ENCODE data around the gene PRIM1.
"Not testable (repeated sequence)": the region's sequence is repeated elsewhere in the genome, so short reads cannot be mapped to it uniquely, and the experiment has no call there.

Gene PRIM1

DNA sequence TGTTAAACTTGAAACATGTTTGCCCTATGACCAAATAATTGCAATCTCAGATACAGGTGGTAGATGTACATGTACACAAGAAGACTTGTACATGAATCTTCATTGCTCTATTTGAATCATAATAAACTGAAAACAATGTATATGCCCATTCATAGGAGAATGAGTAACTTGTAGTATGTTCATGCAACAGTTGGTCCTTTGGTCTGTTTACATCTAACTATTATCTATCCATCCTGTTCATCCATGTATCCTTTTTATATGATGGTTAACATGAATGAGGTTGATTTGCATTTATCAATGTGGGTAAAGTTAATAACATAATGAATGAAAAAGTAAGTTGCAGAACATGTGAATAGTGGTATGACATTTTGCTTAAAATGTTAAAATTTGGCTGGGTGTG, 48.1 kb upstream of the PRIM1 start:
- no peaks in the 10 kb centered on the region for H3K9me3 ChIP-seq (ENCODE audit: control insufficient read depth, insufficient read depth, low read depth, low read length)

DNA sequence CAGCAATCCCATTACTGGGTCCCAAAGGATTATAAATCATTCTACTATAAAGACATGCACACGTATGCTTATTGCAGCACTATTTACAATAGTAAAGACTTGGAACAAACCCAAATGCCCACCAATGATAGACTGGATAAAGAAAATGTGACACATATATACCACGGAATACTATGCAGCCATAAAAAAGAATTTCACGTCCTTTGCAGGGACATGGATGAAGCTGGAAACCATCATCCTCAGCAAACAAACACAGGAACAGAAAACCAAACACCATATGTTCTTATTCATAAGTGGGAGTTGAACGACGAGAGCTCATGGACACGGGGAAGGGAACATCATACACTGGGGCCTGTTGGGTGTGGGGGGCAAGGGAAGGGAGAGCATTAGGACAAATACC, 47.2 kb upstream of the PRIM1 start:
- H3K9me3 ChIP-seq (ENCODE audit: control insufficient read depth, insufficient read depth, low read depth, low read length); POLR2A ChIA-PET; H3K4me1 ChIP-seq (ENCODE audit: control insufficient read depth, insufficient read depth, low read length); H3K36me3 ChIP-seq (ENCODE audit: control insufficient read depth in 2 of 2, insufficient read depth in 1 of 2, low read length in 2 of 2); H3K27ac ChIP-seq (ENCODE audit: extremely low read depth, low read depth, low read length); H3K4me3 ChIP-seq (ENCODE audit: low read depth, low read length): not testable (repeated sequence)
- TF ChIP-seq ZNF146 (tag by site-specific recombination; IDR thresholded peaks at IDR 0.05): peak; percentile 75; the same call in 1 of the 2 replicates
- CTCF ChIA-PET: interaction anchor here (1.1 kb wide), 1 partner anchor 189 kb away, joined by 4 read pairs; no protein-coding TSS in a partner anchor

More for the DNA sequence above, 48.1 kb upstream of the PRIM1 start:
- ChIA-PET POLR2A (no interaction called here), CTCF (interaction anchor here (1.1 kb wide), 1 partner anchor 189 kb away, joined by 4 read pairs; no protein-coding TSS in a partner anchor)
- TF ChIP-seq, protein P1, sequence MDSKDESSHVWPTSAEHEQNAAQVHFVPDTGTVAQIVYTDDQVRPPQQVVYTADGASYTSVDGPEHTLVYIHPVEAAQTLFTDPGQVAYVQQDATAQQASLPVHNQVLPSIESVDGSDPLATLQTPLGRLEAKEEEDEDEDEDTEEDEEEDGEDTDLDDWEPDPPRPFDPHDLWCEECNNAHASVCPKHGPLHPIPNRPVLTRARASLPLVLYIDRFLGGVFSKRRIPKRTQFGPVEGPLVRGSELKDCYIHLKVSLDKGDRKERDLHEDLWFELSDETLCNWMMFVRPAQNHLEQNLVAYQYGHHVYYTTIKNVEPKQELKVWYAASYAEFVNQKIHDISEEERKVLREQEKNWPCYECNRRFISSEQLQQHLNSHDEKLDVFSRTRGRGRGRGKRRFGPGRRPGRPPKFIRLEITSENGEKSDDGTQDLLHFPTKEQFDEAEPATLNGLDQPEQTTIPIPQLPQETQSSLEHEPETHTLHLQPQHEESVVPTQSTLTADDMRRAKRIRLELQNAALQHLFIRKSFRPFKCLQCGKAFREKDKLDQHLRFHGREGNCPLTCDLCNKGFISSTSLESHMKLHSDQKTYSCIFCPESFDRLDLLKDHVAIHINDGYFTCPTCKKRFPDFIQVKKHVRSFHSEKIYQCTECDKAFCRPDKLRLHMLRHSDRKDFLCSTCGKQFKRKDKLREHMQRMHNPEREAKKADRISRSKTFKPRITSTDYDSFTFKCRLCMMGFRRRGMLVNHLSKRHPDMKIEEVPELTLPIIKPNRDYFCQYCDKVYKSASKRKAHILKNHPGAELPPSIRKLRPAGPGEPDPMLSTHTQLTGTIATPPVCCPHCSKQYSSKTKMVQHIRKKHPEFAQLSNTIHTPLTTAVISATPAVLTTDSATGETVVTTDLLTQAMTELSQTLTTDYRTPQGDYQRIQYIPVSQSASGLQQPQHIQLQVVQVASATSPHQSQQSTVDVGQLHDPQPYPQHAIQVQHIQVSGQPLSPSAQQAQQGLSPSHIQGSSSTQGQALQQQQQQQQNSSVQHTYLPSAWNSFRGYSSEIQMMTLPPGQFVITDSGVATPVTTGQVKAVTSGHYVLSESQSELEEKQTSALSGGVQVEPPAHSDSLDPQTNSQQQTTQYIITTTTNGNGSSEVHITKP (tag by site-specific recombination; IDR thresholded peaks at IDR 0.05): no peak
- TF ChIP-seq SCRT2 (tag by site-specific recombination; IDR thresholded peaks at IDR 0.05) (peak; percentile 65), ZNF138 (tag by site-specific recombination; IDR thresholded peaks at IDR 0.05; ENCODE audit: borderline replicate concordance) (no peak), SCRT1 (tag by site-specific recombination; IDR thresholded peaks at IDR 0.05; ENCODE audit: borderline replicate concordance) (peak; percentile 56; the same call in 1 of the 2 replicates), ZSCAN23 (tag by site-specific recombination; IDR thresholded peaks at IDR 0.05) (no peak)
- TF ChIP-seq, protein P2, sequence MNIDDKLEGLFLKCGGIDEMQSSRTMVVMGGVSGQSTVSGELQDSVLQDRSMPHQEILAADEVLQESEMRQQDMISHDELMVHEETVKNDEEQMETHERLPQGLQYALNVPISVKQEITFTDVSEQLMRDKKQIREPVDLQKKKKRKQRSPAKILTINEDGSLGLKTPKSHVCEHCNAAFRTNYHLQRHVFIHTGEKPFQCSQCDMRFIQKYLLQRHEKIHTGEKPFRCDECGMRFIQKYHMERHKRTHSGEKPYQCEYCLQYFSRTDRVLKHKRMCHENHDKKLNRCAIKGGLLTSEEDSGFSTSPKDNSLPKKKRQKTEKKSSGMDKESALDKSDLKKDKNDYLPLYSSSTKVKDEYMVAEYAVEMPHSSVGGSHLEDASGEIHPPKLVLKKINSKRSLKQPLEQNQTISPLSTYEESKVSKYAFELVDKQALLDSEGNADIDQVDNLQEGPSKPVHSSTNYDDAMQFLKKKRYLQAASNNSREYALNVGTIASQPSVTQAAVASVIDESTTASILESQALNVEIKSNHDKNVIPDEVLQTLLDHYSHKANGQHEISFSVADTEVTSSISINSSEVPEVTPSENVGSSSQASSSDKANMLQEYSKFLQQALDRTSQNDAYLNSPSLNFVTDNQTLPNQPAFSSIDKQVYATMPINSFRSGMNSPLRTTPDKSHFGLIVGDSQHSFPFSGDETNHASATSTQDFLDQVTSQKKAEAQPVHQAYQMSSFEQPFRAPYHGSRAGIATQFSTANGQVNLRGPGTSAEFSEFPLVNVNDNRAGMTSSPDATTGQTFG (tag by site-specific recombination; IDR thresholded peaks at IDR 0.05; ENCODE audit: borderline replicate concordance): no peak
- Histone ChIP-seq H3K27ac (ENCODE audit: extremely low read depth, low read depth, low read length) (no peak overlapping the region), H3K4me1 (ENCODE audit: control insufficient read depth, insufficient read depth, low read length) (no peaks in the 10 kb centered on the region), H3K36me3 (ENCODE audit: control insufficient read depth in 2 of 2, insufficient read depth in 1 of 2, low read length in 2 of 2) (no peaks in the 10 kb centered on the region), H3K4me3 (ENCODE audit: low read depth, low read length) (no peak overlapping the region)

DNA sequence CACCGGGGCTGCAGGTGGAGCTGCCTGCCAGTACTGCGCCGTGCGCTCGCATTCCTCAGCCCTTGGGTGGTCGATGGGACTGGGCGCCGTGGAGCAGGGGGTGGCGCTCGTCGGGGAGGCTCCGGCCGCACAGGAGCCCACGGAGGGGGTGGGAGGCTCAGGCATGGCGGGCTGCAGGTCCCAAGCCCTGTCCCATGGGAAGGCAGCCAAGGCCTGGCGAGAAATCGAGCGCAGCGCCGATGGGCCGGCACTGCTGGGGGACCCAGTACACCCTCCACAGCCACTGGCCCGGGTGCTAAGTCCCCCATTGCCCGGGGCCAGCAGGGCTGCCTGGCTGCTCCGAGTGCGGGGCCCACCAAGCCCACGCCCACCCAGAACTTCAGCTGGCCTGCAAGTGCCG, 43.7 kb upstream of the PRIM1 start:
- POLR2A ChIA-PET; H3K9me3 ChIP-seq (ENCODE audit: control insufficient read depth, insufficient read depth, low read depth, low read length); H3K4me1 ChIP-seq (ENCODE audit: control insufficient read depth, insufficient read depth, low read length); H3K36me3 ChIP-seq (ENCODE audit: control insufficient read depth in 2 of 2, insufficient read depth in 1 of 2, low read length in 2 of 2); H3K27ac ChIP-seq (ENCODE audit: extremely low read depth, low read depth, low read length); H3K4me3 ChIP-seq (ENCODE audit: low read depth, low read length); CTCF ChIA-PET: not testable (repeated sequence)

DNA sequence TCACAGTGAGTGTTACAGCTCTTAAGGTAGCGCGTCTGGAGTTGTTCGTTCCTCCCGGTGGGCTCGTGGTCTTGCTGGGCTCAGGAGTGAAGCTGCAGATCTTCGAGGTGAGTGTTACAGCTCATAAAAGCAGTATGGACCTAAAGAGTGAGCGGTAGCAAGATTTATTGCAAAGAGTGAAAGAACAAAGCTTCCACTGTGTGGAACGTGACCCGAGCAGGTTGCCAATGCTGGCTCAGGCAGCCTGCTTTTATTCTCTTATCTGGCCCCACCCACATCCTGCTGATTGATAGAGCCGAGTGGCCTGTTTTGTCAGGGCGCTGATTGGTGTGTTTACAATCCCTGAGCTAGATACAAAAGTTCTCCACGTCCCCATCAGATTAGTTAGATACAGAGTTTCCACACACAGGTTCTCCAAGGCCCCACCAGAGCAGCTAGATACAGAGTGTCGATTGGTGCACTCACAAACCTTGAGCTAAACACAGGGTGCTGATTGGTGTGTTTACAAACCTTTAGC, 43.0 kb upstream of the PRIM1 start:
- H3K36me3 ChIP-seq (ENCODE audit: control insufficient read depth in 2 of 2, insufficient read depth in 1 of 2, low read length in 2 of 2); CTCF ChIA-PET; H3K9me3 ChIP-seq (ENCODE audit: control insufficient read depth, insufficient read depth, low read depth, low read length); H3K27ac ChIP-seq (ENCODE audit: extremely low read depth, low read depth, low read length); H3K4me1 ChIP-seq (ENCODE audit: control insufficient read depth, insufficient read depth, low read length); POLR2A ChIA-PET; H3K4me3 ChIP-seq (ENCODE audit: low read depth, low read length): not testable (repeated sequence)

- H3K9me3 ChIP-seq (ENCODE audit: control insufficient read depth, insufficient read depth, low read depth, low read length); CTCF ChIA-PET; H3K27ac ChIP-seq (ENCODE audit: extremely low read depth, low read depth, low read length); H3K4me1 ChIP-seq (ENCODE audit: control insufficient read depth, insufficient read depth, low read length); H3K36me3 ChIP-seq (ENCODE audit: control insufficient read depth in 2 of 2, insufficient read depth in 1 of 2, low read length in 2 of 2); H3K4me3 ChIP-seq (ENCODE audit: low read depth, low read length); POLR2A ChIA-PET: not testable (repeated sequence)
Observed at GRCh38 chr12:56793124-56793523, 41.0 kb upstream of the PRIM1 start.
